Muscle of leg (tissue), 16 donors: ENCODE data around the gene MAP7. TPM values are rescaled to one million over a fixed set of nuclear protein-coding genes. Genes with fewer than 3 reads are reported as not detected.
A peak's percentile ranks its signal among the peaks of the same experiment; 100 is the strongest.
"Not testable (repeated sequence)": the region's sequence is repeated elsewhere in the genome, so short reads cannot be mapped to it uniquely, and the experiment has no call there.

Experiments used
- DNase-seq: peaks from one replicate; pipeline ENCODE4 v3.0.0; 2013
- H3K27ac ChIP-seq: one replicate; pipeline ENCODE4 v1.5.1; 2013; ENCODE audit warnings: mild to moderate bottlenecking, low read length, control low read depth
- H3K27me3 ChIP-seq: one replicate; pipeline ENCODE4 v1.6.1; 2013; ENCODE audit warnings: low read length; ENCODE audit not compliant: control insufficient read depth, insufficient read depth
- H3K36me3 ChIP-seq: one replicate; pipeline ENCODE4 v1.6.1; 2013; ENCODE audit warnings: low read length; ENCODE audit not compliant: control insufficient read depth, insufficient read depth
- H3K4me1 ChIP-seq: one replicate; pipeline ENCODE4 v1.6.1; 2013; ENCODE audit warnings: low read length; ENCODE audit not compliant: control insufficient read depth, insufficient read depth
- H3K4me3 ChIP-seq: one replicate; pipeline ENCODE4 v1.5.1; 2013; ENCODE audit warnings: low read length, control low read depth
- H3K9me3 ChIP-seq: replicated peaks from 2 replicates; pipeline ENCODE4 v1.6.1; 2013; ENCODE audit warnings: low read depth, low read length; ENCODE audit not compliant: control insufficient read depth
- WGBS: methylation state at CpG from one replicate; pipeline ENCODE4 v1.1.5; 2013; ENCODE audit warnings: missing lambda C conversion rate; ENCODE audit not compliant: insufficient coverage; 5-methylcytosine and 5-hydroxymethylcytosine counted together
- long read RNA-seq, 11 donors: transcript quantifications; one replicate each; lab custom pipeline, GENCODE V29; 2026
- polyA plus RNA-seq, 8 donors: library from polyadenylated mRNA; unstranded; fragments of 120-200 nt; gene quantifications; one replicate each; pipeline versions ENCODE4 v1.2.1 to v1.2.3, GENCODE V29; 2013; ENCODE audit warnings: inconsistent platforms in 1 of 8, low replicate concordance in 1 of 8; ENCODE audit not compliant: insufficient read length in 8 of 8, insufficient read depth in 1 of 8
- total RNA-seq: library from RNA; stranded (reverse); fragments of 120-200 nt; gene quantifications from one replicate; pipeline ENCODE4 v1.2.4, GENCODE V29; 2013

Gene MAP7
- total RNA-seq, result 0.40 TPM
- 1 to 10 TPM in 2 of 8 donors, under 1 TPM in 6; 0.14 to 1.9 (median 0.50) TPM for polyA plus RNA-seq
- long read RNA-seq, donor 1, result 0 reads
- long read RNA-seq, donor 2, result 0 reads
- long read RNA-seq, donor 3, result 0 reads
- long read RNA-seq, donor 4, result 0 reads
- long read RNA-seq, donor 5, result 0 reads
- long read RNA-seq, donor 6, result 0 reads
- long read RNA-seq, donor 7, result 0 reads
- long read RNA-seq, donor 8, result 0 reads
- long read RNA-seq, donor 9, result 0 reads
- long read RNA-seq, donor 10, result 0 reads
- long read RNA-seq, donor 11, result 0 reads

- Histone ChIP-seq H3K4me1 (peaks cover 11% of the 10 kb centered on the region), H3K27ac (no peak within 1 kb of the TSS), H3K27me3 (peaks cover 30% of the 10 kb centered on the region), H3K36me3 (no peaks in the 10 kb centered on the region), H3K4me3 (peak within 1 kb of the TSS; percentile 49), H3K9me3 (no peaks in the 10 kb centered on the region)
- WGBS, result under 1% methylated on average over 79 of the region's 79 CpGs
- DNase-seq, result peak; percentile 50
These were observed at the start of gene MAP7 for GRCh38 chr6:136550330-136551071. Gene MAP7, minus strand, starts transcription at chr6:136550422. Its CDS starts 14 bp downstream, at chr6:136550408.

- no peaks in the 10 kb centered on the region for H3K36me3 ChIP-seq
- H3K27me3 ChIP-seq, result no peaks in the 10 kb centered on the region
- H3K27ac ChIP-seq, result peak overlapping the region; percentile 25
- H3K4me3 ChIP-seq, result no peak overlapping the region
- DNase-seq, result peak; percentile 84
- 70% methylated on average over 4 of the region's 10 CpGs for WGBS
- no peaks in the 10 kb centered on the region for H3K9me3 ChIP-seq
- H3K4me1 ChIP-seq, result no peaks in the 10 kb centered on the region
These were observed 49.2 kb upstream of the MAP7 start for GRCh38 chr6:136599329-136600011.

DNA sequence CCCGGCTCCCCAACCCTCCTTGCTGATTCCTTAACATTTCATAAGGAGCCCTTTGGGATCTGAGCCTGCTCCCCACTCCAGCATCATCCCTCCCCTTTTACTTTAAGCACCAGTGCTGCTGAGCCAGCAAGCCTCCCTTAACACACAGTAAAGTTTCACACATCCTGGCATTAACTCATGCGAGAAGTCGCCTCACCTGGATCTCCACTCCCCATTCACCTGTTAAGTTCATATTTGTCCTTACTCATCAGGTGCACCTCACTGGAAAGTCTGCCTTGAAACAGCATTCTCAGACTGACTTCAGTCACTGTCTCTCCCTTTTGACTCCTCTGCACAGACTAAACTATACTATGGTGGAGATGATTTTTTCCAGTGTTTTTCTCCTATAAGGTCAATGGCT, 47.8 kb upstream of the MAP7 start:
- DNase-seq, result no peak
- H3K9me3 ChIP-seq, result no peaks in the 10 kb centered on the region
- no peaks in the 10 kb centered on the region for H3K4me1 ChIP-seq
- no peak overlapping the region for H3K4me3 ChIP-seq
- H3K27me3 ChIP-seq, result no peaks in the 10 kb centered on the region
- H3K36me3 ChIP-seq, result no peaks in the 10 kb centered on the region
- 94% methylated on average over 3 of the region's 3 CpGs for WGBS
- H3K27ac ChIP-seq, result no peak overlapping the region

DNA sequence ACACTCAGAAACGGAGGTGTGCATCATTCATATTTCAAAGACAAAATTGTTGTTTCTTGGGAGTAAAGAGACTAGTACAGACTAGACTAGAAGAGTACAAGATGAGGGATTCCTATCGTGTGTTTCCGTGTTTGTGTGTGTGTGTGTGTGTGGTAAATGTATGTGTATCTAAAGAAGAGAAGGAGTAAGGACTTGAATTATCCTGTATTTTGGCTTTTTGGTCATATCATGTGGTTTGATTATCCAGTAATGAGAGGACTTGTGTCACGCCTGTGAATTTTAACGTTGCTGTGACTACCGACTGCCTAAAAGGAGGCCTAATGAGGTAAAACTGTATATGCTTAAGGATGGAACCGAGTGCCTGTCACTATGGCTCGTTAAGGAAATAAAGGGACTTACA, 44.4 kb upstream of the MAP7 start:
- H3K9me3 ChIP-seq, result no peaks in the 10 kb centered on the region

DNA sequence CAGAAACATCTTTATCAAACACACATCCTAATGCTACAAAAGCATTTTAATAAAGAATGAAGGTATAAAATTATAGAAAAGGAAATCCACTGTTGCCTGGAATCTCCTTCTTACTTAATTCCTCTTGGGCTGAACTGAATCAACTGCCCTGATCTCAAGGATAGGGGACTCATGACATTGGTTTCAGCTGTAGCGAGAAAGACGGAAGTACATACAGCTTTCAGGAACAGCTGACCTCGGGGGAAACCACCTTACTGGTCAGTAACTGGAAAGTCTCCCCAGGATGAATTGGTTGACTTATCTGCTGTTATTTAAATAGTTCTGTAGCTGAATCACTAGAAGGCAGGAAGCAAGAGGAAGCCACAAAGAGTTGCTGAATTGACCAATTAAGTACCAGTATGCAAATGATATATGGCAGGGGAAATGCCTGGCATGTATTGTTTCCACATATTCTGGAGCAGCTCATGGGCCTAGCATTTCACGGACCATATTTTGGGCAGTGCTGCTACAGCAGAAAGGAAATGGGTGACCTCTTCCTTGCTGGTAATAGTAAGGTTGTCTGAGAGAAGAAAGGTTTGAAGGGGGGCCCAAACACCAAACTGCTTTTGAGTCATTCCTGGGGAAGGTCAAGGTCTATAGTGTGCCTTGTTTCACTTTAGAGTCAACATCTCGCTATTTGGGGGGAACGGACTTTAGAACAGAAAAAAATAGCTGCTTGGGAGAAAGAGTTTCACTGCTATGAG, 43.7 kb upstream of the MAP7 start:
- WGBS, result 76% methylated on average over 3 of the region's 6 CpGs
- H3K9me3 ChIP-seq, result no peaks in the 10 kb centered on the region
- H3K4me3 ChIP-seq, result no peak overlapping the region
- no peak overlapping the region for H3K27ac ChIP-seq
- peak; percentile 65 for DNase-seq
- no peaks in the 10 kb centered on the region for H3K36me3 ChIP-seq
- H3K4me1 ChIP-seq, result no peaks in the 10 kb centered on the region
- no peaks in the 10 kb centered on the region for H3K27me3 ChIP-seq

More for the DNA sequence above, 44.4 kb upstream of the MAP7 start:
- no peak for DNase-seq
- H3K27ac ChIP-seq, result no peak overlapping the region
- H3K4me3 ChIP-seq, result no peak overlapping the region
- H3K27me3 ChIP-seq, result no peaks in the 10 kb centered on the region
- H3K36me3 ChIP-seq, result no peaks in the 10 kb centered on the region
- no peaks in the 10 kb centered on the region for H3K4me1 ChIP-seq
- WGBS, result 99% methylated on average over 6 of the region's 8 CpGs

DNA sequence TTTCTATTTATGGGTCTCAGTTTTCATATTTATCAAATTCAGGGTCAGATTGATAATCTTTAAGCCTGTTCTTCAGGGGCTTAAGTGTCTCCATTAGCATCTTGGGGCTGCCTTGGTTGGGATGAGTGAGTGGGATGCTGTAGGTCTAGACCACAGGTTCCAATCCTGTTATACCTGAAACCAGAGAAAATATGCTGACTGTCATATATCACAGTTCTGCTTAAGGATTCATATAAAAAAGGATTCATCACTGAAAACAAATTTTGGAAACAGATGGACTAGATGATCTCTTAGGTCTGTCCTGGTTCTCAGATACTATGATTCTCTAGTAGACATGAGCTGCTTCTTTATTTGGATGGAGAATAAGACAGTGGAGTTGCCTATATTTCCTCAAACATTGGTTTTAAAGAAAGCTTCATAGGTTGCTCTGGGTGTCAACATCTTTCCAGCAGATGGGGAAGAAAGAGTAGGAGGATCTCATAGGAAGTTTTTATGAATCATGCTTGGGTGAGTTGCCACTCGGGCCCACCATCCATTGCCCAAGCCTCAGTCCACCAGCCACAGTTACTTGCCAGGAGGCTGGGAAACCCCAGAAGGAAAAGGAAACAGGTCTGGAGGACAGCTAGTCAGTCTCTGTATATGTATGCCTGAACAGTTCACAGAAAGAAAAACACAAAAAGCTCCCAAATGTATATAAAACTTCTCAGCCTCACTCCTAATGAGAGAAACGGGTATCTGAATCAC, 42.9 kb upstream of the MAP7 start:
- no peak overlapping the region for H3K27ac ChIP-seq
- WGBS, result no CpG with 5 or more reads among the region's 2 CpGs
- no peaks in the 10 kb centered on the region for H3K36me3 ChIP-seq
- no peak for DNase-seq
- H3K9me3 ChIP-seq, result no peaks in the 10 kb centered on the region
- H3K4me1 ChIP-seq, result no peaks in the 10 kb centered on the region
- H3K27me3 ChIP-seq, result no peaks in the 10 kb centered on the region
- H3K4me3 ChIP-seq, result no peak overlapping the region

DNA sequence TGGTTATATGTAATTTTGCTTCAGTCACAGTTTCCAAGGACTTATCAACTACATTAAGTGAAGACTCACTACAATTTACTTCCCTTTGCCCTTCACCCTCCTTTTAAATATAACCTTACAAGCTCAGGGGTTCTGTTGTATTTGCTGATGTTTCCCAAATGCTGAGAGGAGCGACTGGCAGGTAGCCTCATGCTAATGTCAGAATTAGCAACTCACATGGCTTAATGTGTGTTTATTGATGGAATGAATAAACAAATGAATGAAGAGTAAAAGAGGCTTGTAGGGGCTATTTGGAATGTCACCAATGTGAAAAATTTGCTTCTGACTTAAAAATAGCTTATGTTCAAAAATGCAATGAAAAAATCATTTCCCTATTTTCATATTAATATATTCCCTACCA, 41.4 kb upstream of the MAP7 start:
- Histone ChIP-seq H3K27ac (no peak overlapping the region), H3K27me3 (no peaks in the 10 kb centered on the region), H3K4me1 (no peaks in the 10 kb centered on the region), H3K4me3 (no peak overlapping the region), H3K36me3 (no peaks in the 10 kb centered on the region), H3K9me3 (no peaks in the 10 kb centered on the region)
- no peak for DNase-seq
- WGBS, result 33% methylated on average over 1 of the region's 1 CpG

- DNase-seq, result not testable (repeated sequence)
These were observed 40.6 kb upstream of the MAP7 start for GRCh38 chr6:136590846-136591245.

GRCh38 chr6:136587527-136587926, 37.3 kb upstream of the MAP7 start:
- Histone ChIP-seq H3K9me3 (no peaks in the 10 kb centered on the region), H3K4me3 (no peak overlapping the region), H3K27ac (no peak overlapping the region), H3K27me3 (no peaks in the 10 kb centered on the region), H3K4me1 (no peaks in the 10 kb centered on the region), H3K36me3 (no peaks in the 10 kb centered on the region)
- no CpG with 5 or more reads among the region's 1 CpG for WGBS
- no peak for DNase-seq

More at GRCh38 chr6:136590846-136591245, 40.6 kb upstream of the MAP7 start:
- not testable (repeated sequence) for H3K27ac ChIP-seq, H3K36me3 ChIP-seq, H3K4me1 ChIP-seq, H3K9me3 ChIP-seq, H3K27me3 ChIP-seq, H3K4me3 ChIP-seq
- no CpG with 5 or more reads among the region's 2 CpGs for WGBS
